GM18861 (cell line): ENCODE data around the gene MRPS27.

Experiments used
- ATAC-seq: cut with Tn5 transposase; IDR thresholded peaks from one replicate; pipeline ENCODE4 v1.9.1; 2021; ENCODE audit not compliant: unreplicated experiment

Gene MRPS27

DNA sequence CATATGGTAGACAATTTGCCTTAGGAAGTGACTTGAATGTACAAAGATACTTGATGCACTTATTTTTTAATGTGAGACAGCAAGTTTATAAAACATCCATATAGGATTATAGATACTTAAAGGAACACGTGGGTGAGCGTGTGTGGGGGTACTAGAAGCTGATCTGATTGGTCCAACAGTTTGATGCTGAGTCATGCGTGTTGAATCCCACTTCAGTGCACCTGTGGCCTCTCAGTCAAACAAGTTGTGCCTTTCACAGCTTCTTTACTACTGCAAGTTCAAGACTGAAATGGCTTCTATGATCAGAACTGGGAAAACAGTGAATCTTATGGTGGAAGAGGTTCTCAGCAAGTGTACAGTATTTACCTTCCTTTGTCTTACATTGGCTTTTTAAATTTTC, 113.9 kb downstream of the MRPS27 start:
- ATAC-seq, result no peak

DNA sequence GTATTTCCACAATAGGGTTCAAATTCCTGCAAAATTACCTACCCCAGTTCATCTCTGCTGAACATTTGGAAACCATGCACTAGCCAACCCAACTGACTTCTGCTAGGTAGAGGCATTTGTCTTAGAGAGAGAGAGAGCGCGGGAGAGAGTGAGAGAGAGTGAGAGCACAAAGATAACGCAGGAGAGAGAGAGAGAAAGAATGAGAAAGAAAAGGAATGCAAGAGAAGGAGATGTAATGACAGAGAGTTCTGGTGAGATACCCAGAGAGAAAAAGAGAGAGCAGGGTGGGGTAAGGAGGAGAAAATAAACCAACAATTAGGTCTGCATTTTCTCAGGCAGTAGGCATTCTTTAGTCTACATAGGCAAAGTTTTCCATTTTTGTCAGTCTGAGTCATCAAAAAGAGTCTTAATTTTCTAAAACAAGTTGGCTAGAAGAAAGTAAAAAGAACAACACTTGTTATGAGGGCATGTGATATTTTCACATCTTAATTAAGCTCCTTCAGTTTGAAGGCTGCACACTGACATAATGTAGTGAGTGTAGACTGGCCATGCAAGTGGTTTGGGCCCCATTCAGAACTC, 114.5 kb downstream of the MRPS27 start:
- no peak for ATAC-seq

DNA sequence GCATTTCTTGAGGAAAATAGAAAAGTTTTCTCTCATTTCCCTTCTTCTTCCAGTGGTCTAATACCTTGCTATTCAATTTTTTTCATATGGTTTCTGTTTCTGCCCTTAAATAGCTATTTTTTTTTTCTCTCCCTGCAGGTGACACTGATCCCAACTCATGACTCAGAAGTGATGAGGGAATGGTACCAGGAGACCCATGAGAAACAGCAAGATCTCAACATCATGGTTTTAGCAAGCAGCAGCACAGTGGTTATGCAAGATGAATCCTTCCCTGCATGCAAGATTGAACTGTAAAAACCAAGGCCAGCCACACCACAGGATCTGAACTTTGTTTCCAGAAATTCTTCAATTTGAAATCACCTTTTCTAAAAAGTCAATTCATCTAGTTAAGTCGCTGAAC, 115.1 kb downstream of the MRPS27 start:
- no peak for ATAC-seq

DNA sequence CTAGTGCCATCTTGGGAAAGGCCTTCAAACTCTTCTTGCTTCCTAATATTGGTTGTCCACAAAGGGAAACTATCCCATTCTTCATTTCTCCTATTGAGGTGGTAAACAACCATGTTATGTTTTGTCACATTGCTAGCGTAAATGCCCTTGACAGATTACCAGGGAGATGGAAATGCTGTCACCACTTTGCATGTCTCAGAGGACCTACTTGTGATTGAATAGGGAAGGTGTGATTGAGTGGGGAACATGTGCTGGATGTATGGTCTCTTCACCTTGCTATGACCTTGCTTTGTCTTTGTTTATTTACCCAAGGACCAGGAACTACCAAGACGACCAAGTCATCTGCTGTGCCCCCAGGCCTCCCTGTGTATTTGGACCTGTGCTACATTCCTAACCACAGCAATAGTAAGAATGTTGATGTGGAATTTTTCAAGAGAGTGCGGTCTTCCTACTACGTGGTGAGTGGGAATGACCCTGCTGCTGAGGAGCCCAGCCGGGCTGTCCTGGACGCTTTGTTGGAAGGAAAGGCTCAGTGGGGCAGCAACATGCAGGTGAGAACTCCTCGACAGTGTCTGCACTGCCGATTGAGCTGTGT, 116.7 kb downstream of the MRPS27 start:
- no peak for ATAC-seq

DNA sequence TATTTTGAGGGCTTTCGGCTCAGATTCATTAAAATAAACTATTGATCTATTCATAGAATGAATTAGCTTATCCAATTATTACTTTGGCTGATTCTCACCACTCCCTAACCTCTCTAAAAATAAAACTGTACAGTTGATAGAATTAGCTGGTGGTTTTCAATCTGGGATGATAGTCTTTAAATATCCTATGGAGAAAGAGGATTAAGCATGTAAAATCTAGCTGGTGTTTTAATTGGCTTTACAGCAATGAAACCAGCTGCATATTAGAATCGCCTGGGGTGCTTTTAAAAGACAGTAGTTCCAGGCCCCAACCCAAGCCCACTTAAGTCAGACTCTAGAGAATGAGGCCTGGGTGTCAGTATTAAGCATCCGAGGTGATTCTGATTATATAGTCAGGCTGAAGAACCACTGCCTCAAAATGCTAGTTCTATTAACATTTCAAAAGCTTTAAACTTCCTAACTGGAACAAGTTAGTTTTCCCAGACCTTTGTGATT, 117.7 kb downstream of the MRPS27 start:
- no peak for ATAC-seq

DNA sequence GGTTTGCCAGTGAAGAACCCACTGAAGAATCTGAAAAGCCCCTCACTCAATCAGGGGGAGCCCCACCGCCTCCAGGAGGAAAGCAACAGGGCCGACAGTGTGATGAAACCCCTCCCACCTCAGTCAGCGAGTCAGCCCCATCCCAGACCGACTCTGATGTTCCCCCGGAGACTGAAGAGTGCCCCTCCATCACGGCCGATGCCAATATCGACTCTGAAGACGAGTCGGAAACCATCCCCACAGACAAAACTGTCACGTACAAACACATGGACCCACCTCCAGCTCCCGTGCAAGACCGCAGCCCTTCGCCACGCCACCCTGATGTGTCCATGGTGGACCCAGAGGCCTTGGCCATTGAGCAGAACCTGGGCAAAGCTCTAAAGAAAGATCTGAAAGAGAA, 120.4 kb downstream of the MRPS27 start:
- no peak for ATAC-seq

DNA sequence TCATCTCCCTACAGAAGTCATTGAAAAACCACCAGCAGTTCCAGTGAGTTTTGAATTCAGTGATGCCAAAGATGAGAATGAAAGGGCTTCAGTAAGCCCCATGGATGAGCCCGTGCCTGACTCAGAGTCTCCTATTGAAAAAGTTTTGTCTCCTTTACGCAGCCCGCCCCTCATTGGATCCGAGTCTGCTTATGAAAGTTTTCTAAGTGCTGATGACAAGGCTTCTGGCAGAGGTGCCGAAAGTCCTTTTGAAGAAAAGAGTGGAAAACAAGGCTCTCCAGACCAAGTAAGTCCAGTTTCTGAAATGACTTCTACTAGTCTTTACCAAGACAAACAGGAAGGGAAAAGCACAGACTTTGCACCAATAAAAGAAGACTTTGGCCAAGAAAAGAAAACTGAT, 122.6 kb downstream of the MRPS27 start:
- no peak for ATAC-seq

DNA sequence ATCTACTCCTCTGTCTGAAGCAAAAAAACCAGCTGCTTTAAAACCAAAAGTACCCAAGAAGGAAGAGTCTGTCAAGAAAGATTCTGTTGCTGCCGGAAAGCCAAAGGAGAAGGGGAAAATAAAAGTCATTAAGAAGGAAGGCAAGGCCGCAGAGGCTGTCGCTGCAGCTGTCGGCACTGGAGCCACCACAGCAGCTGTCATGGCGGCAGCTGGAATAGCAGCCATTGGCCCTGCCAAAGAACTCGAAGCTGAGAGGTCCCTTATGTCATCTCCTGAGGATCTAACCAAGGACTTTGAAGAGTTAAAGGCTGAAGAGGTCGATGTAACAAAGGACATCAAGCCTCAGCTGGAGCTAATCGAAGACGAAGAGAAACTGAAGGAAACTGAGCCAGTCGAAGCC, 124.5 kb downstream of the MRPS27 start:
- ATAC-seq, result no peak

DNA sequence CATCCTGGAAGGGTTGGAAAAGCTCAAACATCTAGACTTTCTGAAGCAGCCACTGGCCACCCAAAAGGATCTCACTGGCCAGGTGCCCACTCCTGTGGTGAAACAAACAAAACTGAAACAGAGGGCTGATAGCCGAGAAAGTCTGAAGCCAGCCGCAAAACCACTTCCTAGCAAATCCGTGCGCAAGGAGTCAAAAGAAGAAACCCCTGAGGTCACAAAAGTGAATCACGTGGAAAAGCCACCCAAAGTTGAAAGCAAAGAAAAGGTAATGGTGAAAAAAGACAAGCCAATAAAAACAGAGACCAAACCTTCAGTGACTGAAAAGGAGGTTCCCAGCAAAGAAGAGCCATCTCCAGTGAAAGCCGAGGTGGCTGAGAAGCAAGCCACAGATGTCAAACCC, 125.2 kb downstream of the MRPS27 start:
- peak; percentile 92 for ATAC-seq

DNA sequence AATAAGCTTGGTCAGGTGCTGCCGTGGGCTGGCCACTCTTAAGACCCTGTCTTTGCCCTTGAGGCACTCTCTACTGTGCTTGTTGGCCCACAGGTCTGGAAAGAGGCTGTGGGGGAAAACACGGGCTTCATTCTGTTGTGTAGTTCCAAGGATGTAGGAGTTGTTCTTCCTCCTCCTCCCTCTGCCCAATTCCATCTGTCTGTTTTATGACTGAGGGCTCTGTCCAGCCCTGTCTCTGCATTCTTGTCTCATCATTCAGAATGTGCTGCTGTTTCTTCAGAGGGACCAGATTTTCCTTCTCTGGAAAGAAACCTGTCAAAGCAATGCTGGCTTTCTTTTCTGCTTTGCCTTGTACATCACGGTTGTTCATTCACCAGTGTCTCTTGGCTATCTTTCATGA, 128.6 kb downstream of the MRPS27 start:
- ATAC-seq, result no peak

DNA sequence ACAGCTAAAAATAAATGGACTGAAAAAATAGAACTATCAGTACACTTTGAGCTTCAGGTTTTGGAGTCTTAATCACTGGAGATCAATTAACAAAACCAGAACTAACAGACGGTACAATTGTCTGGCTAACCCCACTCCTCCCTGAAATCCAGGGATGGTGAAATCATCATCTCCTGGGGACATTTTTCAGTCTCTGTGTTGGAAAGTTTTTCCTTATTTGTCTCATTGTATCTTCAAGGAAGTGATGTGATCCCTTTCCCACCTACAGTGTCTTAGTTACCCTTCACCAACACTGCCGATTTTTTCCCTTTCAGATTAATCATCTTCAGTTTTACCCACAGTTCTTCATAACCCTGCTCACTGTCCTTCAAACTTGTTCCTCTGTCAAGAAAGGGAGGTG, 130.9 kb downstream of the MRPS27 start:
- no peak for ATAC-seq

DNA sequence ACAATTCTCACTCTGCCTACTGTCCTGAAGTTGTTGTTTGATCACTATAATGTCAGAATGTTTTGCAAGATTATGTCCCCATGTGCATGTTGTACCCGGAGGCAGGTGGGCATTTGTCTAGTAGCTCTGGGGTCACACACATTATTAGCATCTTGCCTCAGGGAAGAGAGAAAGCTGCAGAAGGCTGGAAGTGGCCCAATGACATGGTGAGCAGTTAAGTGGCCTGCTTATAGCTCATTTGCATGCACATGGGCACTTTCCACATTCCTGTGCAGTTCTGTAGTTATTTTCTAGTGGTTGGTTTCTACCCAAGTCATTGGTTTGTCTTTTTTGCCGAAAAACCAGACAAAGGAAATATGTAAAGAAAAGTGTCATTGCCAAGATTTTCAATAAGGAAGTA, 131.9 kb downstream of the MRPS27 start:
- ATAC-seq, result no peak

DNA sequence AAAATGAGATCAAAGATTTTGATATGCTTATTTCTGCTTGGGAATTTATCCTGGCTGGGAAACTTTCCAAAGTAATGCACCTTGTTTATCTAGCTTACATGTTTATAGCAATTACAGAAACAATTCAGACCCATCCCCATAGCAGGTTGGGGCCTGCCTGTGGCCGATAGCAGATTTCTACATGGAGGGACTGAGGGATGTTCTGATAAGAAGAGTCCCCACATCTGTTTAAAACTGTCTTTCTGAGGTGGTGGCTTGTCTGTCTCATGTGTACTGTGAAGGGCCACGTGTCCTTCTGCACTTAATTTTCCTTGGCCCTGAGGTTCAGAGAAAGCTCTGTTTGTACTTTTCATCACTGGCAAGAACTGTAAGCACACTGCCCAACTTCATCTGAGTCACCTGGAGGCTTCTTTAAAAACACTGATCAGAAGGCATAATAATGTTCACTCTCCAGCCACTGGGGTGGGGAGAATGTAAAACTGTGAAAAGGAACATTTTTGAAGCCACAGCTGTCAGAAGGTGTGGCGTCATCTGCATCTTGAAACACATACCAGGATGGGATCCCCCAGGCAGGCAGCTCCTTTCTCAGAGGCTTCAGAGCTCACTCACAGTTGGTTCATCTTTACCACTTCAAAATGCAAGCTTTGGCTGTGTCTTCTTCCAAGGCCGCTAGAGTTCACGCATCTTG, 132.5 kb downstream of the MRPS27 start:
- ATAC-seq, result no peak

DNA sequence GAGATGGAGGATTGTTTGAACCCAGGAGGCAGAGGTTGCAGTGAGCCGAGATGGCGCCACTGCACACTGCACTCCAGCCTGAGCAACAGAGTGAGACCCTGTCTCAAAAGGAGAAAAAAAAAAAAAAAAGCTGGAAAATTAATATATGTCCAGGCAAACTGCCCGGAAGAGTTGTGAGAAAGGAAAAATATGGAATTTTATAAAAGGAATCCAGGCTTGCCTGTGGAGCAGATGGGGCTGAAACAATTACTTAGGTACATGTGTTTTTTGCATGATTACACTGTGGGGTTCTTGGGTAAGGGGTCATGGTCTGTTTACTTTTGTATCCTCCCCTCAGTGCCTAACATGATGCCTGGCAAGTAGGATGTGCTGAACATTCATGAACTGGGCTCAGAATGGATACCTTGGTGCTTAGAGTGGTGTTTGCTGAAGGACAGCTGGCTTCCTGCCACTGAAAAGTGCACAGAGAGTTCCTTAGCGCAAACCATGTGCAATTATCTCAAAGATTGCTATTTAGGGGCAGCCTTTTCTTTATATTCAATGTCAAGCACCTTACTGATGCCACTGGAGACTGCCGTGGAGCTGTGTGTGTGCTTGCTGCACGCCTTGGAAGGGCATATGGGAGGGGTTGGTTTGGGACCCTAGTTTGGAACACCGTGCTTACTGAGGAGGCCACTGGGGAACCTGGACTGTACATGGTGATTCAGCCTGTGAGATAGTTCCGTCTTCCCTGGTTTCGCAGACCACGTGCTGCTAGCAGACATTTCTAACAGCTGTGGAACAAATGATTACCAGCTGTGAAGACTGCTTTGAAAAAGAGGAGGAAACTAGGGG, 134.3 kb downstream of the MRPS27 start:
- ATAC-seq, result no peak

DNA sequence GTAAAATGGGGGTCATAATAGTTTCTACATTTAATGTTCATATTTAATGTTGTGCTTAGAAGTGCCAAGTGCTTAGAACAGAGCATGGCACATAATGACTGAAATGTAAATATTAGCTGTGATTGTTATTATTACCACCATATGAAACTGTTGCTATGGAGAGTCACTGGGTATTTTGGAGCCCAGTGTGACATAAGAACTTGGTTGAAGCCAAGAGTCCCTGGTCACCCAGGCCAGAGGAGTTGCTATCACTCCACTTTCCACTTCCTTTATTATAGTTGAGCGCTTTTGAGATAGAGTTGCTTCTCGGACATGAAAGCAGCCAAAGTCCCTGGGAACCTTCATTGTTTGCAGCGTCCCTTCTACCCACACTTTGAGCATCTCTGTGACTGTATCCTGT, 135.6 kb downstream of the MRPS27 start:
- ATAC-seq, result no peak

DNA sequence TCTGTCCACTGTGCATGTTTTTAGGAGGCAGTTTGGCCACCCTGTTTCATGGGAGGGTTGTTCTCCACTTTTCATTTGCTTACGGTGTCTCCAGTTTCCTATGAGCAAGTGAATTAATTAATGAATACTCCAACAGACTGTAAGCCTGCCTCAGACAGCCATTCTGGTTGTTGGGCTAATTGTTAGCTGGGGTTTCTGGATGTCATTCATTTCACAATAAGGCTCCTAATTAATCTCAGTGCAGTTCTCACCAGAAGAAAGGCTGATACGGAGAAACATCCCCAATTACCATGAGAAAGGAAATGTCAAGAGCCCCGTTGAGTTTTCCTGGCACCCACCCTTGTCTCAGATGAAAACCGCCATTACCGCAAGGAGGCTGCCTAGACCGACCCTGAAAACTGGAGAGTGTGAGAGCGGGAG, 136.9 kb downstream of the MRPS27 start:
- ATAC-seq, result no peak

DNA sequence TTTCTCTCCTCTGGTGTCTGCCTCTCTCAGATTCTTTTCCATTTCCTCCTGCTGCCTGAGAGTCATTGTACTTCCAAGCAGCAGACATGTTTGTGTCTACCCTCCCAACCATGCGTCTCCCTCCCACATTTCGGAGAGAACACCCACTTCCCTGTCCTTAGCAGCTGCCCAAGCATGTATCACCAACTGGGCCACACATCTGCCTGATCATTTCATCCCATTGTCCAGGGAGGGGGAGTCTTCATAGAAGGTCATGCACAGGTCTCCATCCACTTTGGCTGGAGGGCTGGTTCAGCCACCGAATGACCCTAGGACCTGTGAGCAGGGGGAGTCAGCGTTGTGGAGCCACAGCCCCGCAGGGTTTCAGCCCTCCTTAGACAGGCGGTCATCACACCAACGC, 137.4 kb downstream of the MRPS27 start:
- no peak for ATAC-seq

DNA sequence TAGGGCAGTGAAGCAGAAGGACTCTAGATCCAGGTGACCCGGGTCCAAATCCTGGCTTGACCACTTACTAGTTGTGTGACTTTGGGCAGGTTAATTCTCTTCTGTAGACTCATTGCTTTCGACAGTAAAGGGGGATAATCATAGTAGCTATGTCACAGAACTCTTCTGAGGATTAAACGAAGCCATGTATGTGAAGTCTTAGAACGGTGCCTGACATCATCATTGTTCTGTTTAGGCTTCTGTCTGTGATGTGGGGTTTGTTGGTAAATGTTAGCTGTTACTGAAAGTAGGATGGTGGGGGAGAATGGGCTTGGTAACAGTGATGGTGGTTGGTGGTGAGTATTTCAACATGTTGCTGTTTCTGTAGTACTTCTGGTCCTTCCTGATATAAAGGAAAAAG, 139.1 kb downstream of the MRPS27 start:
- no peak for ATAC-seq

DNA sequence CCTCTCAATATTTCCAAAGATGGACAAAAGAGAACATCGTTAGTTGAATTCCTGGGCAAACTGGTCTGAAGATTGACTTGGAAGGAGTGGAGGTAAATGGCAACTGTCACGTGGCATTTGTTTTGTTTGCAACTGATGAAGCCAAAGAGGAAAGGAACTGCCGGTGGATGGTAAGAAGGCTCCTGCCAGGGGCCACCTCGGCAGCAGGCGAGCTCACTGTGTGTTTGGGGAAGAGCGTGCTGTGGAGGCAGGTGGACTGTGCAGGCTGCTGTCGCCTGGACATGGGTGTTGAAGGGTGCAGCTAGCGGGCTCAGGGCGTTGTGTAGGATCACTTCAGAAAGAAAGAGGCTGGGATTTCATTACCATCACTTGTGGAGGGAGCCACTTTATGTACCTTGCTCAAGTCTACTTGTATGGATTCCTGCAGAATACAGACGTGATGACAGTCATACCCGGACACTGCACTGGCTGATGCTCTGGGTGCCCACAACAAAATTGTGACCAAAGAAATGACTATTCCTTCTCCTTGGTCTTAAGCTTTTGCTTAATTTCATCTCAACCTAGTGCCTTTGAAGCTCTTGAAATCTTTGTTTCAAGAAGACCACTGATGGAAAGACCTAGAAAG, 140.1 kb downstream of the MRPS27 start:
- no peak for ATAC-seq

DNA sequence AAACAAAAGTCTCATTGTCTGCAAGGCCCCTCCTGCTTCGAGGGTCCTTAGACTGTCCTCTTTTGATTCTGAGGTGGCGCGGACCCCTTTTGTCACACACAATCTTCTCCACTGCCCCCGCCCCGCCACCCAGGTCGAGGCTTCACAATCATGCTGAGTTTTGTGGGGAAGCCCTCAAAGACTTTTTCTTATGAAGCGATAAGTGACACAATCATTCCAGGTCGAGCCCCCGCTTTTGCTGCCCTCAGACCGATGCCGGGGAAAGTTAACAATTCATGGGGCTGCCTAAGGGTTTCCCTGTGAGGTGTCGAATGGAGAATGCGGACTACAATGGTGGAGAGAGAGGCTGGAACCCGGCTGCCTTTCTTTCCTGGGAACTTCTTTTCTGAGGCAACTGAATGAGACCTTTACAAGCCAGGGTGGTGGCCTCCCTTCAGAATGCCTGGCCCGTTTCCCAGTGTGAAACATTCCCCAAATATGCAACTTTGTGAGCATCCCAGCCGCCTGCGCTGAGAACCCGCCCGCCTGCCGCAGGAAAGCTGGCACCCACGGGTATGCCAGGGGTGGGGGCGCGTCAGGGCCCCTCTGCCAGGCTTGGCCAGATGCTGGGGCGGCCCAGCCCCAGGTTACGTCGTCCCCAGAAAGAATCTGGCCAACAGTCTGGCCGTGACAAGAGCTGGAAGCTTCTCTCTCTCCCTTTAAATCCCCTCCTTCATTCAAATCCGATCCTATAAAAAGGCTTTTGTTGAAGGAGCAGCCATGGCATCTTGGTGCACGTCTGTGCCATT, 140.8 kb downstream of the MRPS27 start:
- no peak for ATAC-seq
